Measurements from ENCODE around the gene TLR4. TPM values are rescaled to one million over a fixed set of nuclear protein-coding genes. Genes with fewer than 3 reads are reported as not detected.

The TLR4 gene
- total RNA-seq, 2 experiments from 2014 or later = 4.4 to 10.4 TPM

- TF ChIP-seq, protein P1, sequence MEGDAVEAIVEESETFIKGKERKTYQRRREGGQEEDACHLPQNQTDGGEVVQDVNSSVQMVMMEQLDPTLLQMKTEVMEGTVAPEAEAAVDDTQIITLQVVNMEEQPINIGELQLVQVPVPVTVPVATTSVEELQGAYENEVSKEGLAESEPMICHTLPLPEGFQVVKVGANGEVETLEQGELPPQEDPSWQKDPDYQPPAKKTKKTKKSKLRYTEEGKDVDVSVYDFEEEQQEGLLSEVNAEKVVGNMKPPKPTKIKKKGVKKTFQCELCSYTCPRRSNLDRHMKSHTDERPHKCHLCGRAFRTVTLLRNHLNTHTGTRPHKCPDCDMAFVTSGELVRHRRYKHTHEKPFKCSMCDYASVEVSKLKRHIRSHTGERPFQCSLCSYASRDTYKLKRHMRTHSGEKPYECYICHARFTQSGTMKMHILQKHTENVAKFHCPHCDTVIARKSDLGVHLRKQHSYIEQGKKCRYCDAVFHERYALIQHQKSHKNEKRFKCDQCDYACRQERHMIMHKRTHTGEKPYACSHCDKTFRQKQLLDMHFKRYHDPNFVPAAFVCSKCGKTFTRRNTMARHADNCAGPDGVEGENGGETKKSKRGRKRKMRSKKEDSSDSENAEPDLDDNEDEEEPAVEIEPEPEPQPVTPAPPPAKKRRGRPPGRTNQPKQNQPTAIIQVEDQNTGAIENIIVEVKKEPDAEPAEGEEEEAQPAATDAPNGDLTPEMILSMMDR (conservative IDR thresholded peaks at IDR 0.05; ENCODE audit: low read length) = no peak
- TF ChIP-seq EZH2phosphoT487 (IDR thresholded peaks at IDR 0.05; ENCODE audit: borderline replicate concordance, low read depth, low read length) = no peak
- intact Hi-C loops (cut with micrococcal nuclease; ENCODE audit: unreplicated experiment) = no loop called here
- no peak for DNase-seq (ENCODE audit: low spot score)
- Histone ChIP-seq H3K4me2 (ENCODE audit: low read length) (no peak overlapping the region), H3K4me1 (ENCODE audit: insufficient read depth, low read length, poor library complexity, severe bottlenecking) (peaks cover 9% of the 10 kb centered on the region), H3K36me3 (ENCODE audit: insufficient read depth, low read length) (no peaks in the 10 kb centered on the region), H3K4me3 (ENCODE audit: low read depth, low read length, poor library complexity, severe bottlenecking) (no peak overlapping the region), H3K27ac (ENCODE audit: low read depth, low read length, poor library complexity, severe bottlenecking) (no peak overlapping the region), H3K9me2 (ENCODE audit: insufficient read depth, low read length) (0 out of 2 replicates have a peak, but pooled peaks cover 4% of the 10 kb centered on the region), H3K79me2 (ENCODE audit: insufficient read depth, low read depth, low read length) (no peaks in the 10 kb centered on the region), H2AFZ (ENCODE audit: low read length) (no peak overlapping the region), H3K9me3 (ENCODE audit: low read length) (no peaks in the 10 kb centered on the region), H4K20me1 (ENCODE audit: insufficient read depth, low read length) (no peaks in the 10 kb centered on the region)
- ChIA-PET POLR2A (interaction anchor here (1.7 kb wide), 1 partner anchor 10 kb away, joined by 5 read pairs; no protein-coding TSS in a partner anchor), CTCF (ENCODE audit: unreplicated experiment) (no interaction called here)
- BruUV-seq (replicated peaks) = no TSS peak
Observed at GRCh38 chr9:117725426-117725887, 21.3 kb downstream of the TLR4 start.

GRCh38 chr9:117729375-117729774, 25.2 kb downstream of the TLR4 start:
- peaks cover 3% of the 10 kb centered on the region for H3K4me1 ChIP-seq (ENCODE audit: insufficient read depth, low read length, poor library complexity, severe bottlenecking)

GRCh38 chr9:117732494-117732893, 28.3 kb downstream of the TLR4 start:
- Histone ChIP-seq H3K36me3 (ENCODE audit: insufficient read depth, low read length) (no peaks in the 10 kb centered on the region), H3K4me2 (ENCODE audit: low read length) (no peak overlapping the region), H3K9me3 (ENCODE audit: low read length) (no peaks in the 10 kb centered on the region), H3K4me1 (ENCODE audit: insufficient read depth, low read length, poor library complexity, severe bottlenecking) (no peaks in the 10 kb centered on the region), H3K4me3 (ENCODE audit: low read depth, low read length, poor library complexity, severe bottlenecking) (no peak overlapping the region), H3K27ac (ENCODE audit: low read depth, low read length, poor library complexity, severe bottlenecking) (no peak overlapping the region), H2AFZ (ENCODE audit: low read length) (no peak overlapping the region), H4K20me1 (ENCODE audit: insufficient read depth, low read length) (no peaks in the 10 kb centered on the region), H3K79me2 (ENCODE audit: insufficient read depth, low read depth, low read length) (no peaks in the 10 kb centered on the region), H3K9me2 (ENCODE audit: insufficient read depth, low read length) (no peaks in the 10 kb centered on the region)
- ChIA-PET CTCF (ENCODE audit: unreplicated experiment) (no interaction called here), POLR2A (interaction anchor here (1.3 kb wide), 1 partner anchor 226 kb away, joined by 3 read pairs; no protein-coding TSS in a partner anchor)
- TF ChIP-seq EZH2phosphoT487 (IDR thresholded peaks at IDR 0.05; ENCODE audit: borderline replicate concordance, low read depth, low read length) = no peak
- TF ChIP-seq, protein P1 (conservative IDR thresholded peaks at IDR 0.05; ENCODE audit: low read length) = no peak
- no peak for DNase-seq (ENCODE audit: low spot score)
- intact Hi-C loops (cut with micrococcal nuclease; ENCODE audit: unreplicated experiment) = no loop called here
- no TSS peak for BruUV-seq (replicated peaks)

More at GRCh38 chr9:117729375-117729774, 25.2 kb downstream of the TLR4 start:
- no peak overlapping the region for H2AFZ ChIP-seq (ENCODE audit: low read length)
- no peaks in the 10 kb centered on the region for H3K9me3 ChIP-seq (ENCODE audit: low read length)
- H3K79me2 ChIP-seq (ENCODE audit: insufficient read depth, low read depth, low read length) = no peaks in the 10 kb centered on the region
- H3K36me3 ChIP-seq (ENCODE audit: insufficient read depth, low read length) = no peaks in the 10 kb centered on the region
- no peak overlapping the region for H3K27ac ChIP-seq (ENCODE audit: low read depth, low read length, poor library complexity, severe bottlenecking)
- no TSS peak for BruUV-seq (replicated peaks)
- CTCF ChIA-PET (ENCODE audit: unreplicated experiment) = no interaction called here
- H4K20me1 ChIP-seq (ENCODE audit: insufficient read depth, low read length) = no peaks in the 10 kb centered on the region
- POLR2A ChIA-PET = no interaction called here
- no peak overlapping the region for H3K4me3 ChIP-seq (ENCODE audit: low read depth, low read length, poor library complexity, severe bottlenecking)
- TF ChIP-seq, protein P1 (conservative IDR thresholded peaks at IDR 0.05; ENCODE audit: low read length) = no peak
- TF ChIP-seq EZH2phosphoT487 (IDR thresholded peaks at IDR 0.05; ENCODE audit: borderline replicate concordance, low read depth, low read length) = no peak
- H3K9me2 ChIP-seq (ENCODE audit: insufficient read depth, low read length) = no peaks in the 10 kb centered on the region
- no peak for DNase-seq (ENCODE audit: low spot score)
- no peak overlapping the region for H3K4me2 ChIP-seq (ENCODE audit: low read length)
- intact Hi-C loops (cut with micrococcal nuclease; ENCODE audit: unreplicated experiment) = no loop called here
